OCI-LY3 (cell line): Measurements from ENCODE around the gene MTX1.
A peak's percentile ranks its signal among the peaks of the same experiment; 100 is the strongest.

ENCODE experiments used
- H2AFZ ChIP-seq: fragments of 200-600, 300-600 bp; shearing (Covaris generic); 2 replicates; pipeline ENCODE4 v1.6.0; 2014; ENCODE audit warnings: antibody characterized with exemption, low read depth, low read length
- H3K27ac ChIP-seq: fragments of 200-600, 300-600 bp; sonication (generic); 2 replicates; pipeline ENCODE4 v1.5.1; 2014; ENCODE audit warnings: mild to moderate bottlenecking, low read length, moderate library complexity, mixed read lengths
- H3K27me3 ChIP-seq: fragments of 200-600, 300-600 bp; sonication (generic); 2 replicates; pipeline ENCODE4 v1.6.1; 2014; ENCODE audit warnings: low read depth, low read length, mixed read lengths
- H3K36me3 ChIP-seq: fragments of 200-600, 300-600 bp; sonication (generic); replicated peaks from 2 replicates; pipeline ENCODE3; 2014; ENCODE audit warnings: low read depth, low read length, mixed read lengths
- H3K4me1 ChIP-seq: fragments of 300-600, 200-600 bp; sonication (generic); 2 replicates; pipeline ENCODE4 v1.6.1; 2014; ENCODE audit warnings: low read length, mixed read lengths
- H3K4me2 ChIP-seq: fragments of 200-600, 300-600 bp; sonication (generic); 2 replicates; pipeline ENCODE4 v1.6.1; 2014; ENCODE audit warnings: low read length, mixed read lengths
- H3K4me3 ChIP-seq: fragments of 300-600, 200-600 bp; sonication (generic); 2 replicates; pipeline ENCODE4 v1.5.1; 2014; ENCODE audit warnings: antibody characterized with exemption, mild to moderate bottlenecking, low read length, moderate library complexity
- H3K79me2 ChIP-seq: fragments of 300-600, 200-600 bp; shearing (Covaris generic); 2 replicates; pipeline ENCODE4 v1.6.1; 2014; ENCODE audit warnings: mild to moderate bottlenecking, low read length, mixed read lengths
- H3K9ac ChIP-seq: fragments of 300-600, 200-600 bp; shearing (Covaris generic); 2 replicates; pipeline ENCODE4 v1.6.0; 2014; ENCODE audit warnings: mild to moderate bottlenecking, low read length, moderate library complexity
- H3K9me3 ChIP-seq: fragments of 200-600, 300-600 bp; shearing (Covaris generic); 2 replicates; pipeline ENCODE4 v1.6.1; 2014; ENCODE audit warnings: low read length, mixed read lengths; ENCODE audit not compliant: insufficient read depth
- H4K20me1 ChIP-seq: fragments of 200-600, 300-600 bp; sonication (generic); 2 replicates; pipeline ENCODE4 v1.6.1; 2016; ENCODE audit warnings: low read length, mixed read lengths; ENCODE audit not compliant: insufficient read depth
- CTCF ChIP-seq: fragments of 200-600, 300-600 bp; sonication (generic); IDR thresholded peaks from 2 replicates; pipeline ENCODE4 v1.5.1; 2014; ENCODE audit warnings: antibody characterized with exemption, low read length, low read depth
- EZH2phosphoT487 ChIP-seq: fragments of 200-600 bp; shearing (Covaris generic); IDR thresholded peaks from 2 replicates; pipeline ENCODE4 v1.6.1; 2018; ENCODE audit warnings: antibody characterized with exemption, mixed run types, low read depth

MTX1 gene

GRCh38 chr1:155171836-155172731 is 36.4 kb upstream of the MTX1 start:
- Histone ChIP-seq H3K4me3 (peak overlapping the region; percentile 87), H3K36me3 (peaks cover 15% of the 10 kb centered on the region), H3K27ac (peak overlapping the region; percentile 75), H3K9ac (peak overlapping the region; percentile 95), H4K20me1 (no peaks in the 10 kb centered on the region), H3K9me3 (no peaks in the 10 kb centered on the region), H3K27me3 (no peaks in the 10 kb centered on the region), H2AFZ (no peak overlapping the region), H3K4me2 (peak overlapping the region; percentile 91), H3K79me2 (peaks cover 16% of the 10 kb centered on the region), H3K4me1 (peaks cover 30% of the 10 kb centered on the region)
- TF ChIP-seq EZH2phosphoT487 (no peak), CTCF (no peak)

GRCh38 chr1:155172732-155173477 is 35.6 kb upstream of the MTX1 start, which contains the start of gene KRTCAP2:
Gene KRTCAP2 (minus strand): TSS chr1:155173304. CDS start chr1:155173224, 80 bp downstream.
- H3K4me1 ChIP-seq, result peaks cover 31% of the 10 kb centered on the region
- peak within 1 kb of the TSS; percentile 95 for H3K9ac ChIP-seq
- H3K4me3 ChIP-seq, result peak within 1 kb of the TSS; percentile 87
- H3K9me3 ChIP-seq, result no peaks in the 10 kb centered on the region
- H3K36me3 ChIP-seq, result peaks cover 21% of the 10 kb centered on the region
- H3K27me3 ChIP-seq, result no peaks in the 10 kb centered on the region
- TF ChIP-seq CTCF (peak; percentile 96), EZH2phosphoT487 (no peak)
- H3K4me2 ChIP-seq, result peak within 1 kb of the TSS; percentile 91
- H3K79me2 ChIP-seq, result peaks cover 16% of the 10 kb centered on the region
- no peaks in the 10 kb centered on the region for H4K20me1 ChIP-seq
- H2AFZ ChIP-seq, result peak within 1 kb of the TSS; percentile 82
- peak within 1 kb of the TSS; percentile 75 for H3K27ac ChIP-seq

GRCh38 chr1:155173478-155174323 is 34.8 kb upstream of the MTX1 start, which contains the start of gene TRIM46:
Gene TRIM46 (plus strand): TSS chr1:155173849. CDS start chr1:155173967, 118 bp downstream.
- Histone ChIP-seq H3K4me3 (peak within 1 kb of the TSS; percentile 87), H3K4me2 (peak within 1 kb of the TSS; percentile 91), H2AFZ (peak within 1 kb of the TSS; percentile 82), H3K27ac (peak within 1 kb of the TSS; percentile 75), H3K9ac (peak within 1 kb of the TSS; percentile 95), H4K20me1 (no peaks in the 10 kb centered on the region), H3K79me2 (peaks cover 16% of the 10 kb centered on the region), H3K27me3 (no peaks in the 10 kb centered on the region), H3K9me3 (no peaks in the 10 kb centered on the region), H3K4me1 (peaks cover 29% of the 10 kb centered on the region), H3K36me3 (peaks cover 22% of the 10 kb centered on the region)
- TF ChIP-seq CTCF (0 out of 2 replicates have a peak, but pooled peaks have one; percentile 17), EZH2phosphoT487 (no peak)
